Left ventricle myocardium inferior (tissue), 1 donor: ENCODE data around the gene CD274. TPM values are rescaled to one million over a fixed set of nuclear protein-coding genes. Genes with fewer than 3 reads are reported as not detected.

Experiments used
- DNase-seq: peaks from one replicate; pipeline ENCODE4 v3.0.0-alpha.2; 2020
- H3K27ac ChIP-seq: fragments of 200-600 bp; replicated peaks from 2 replicates; pipeline ENCODE4 v1.8.0; 2021
- H3K27me3 ChIP-seq: fragments of 200-600 bp; 2 replicates; pipeline ENCODE4 v1.8.0; 2021; ENCODE audit warnings: low read depth
- H3K36me3 ChIP-seq: fragments of 200-600 bp; 2 replicates; pipeline ENCODE4 v1.8.0; 2021
- H3K4me1 ChIP-seq: fragments of 200-600 bp; 2 replicates; pipeline ENCODE4 v1.8.0; 2021
- H3K4me3 ChIP-seq: fragments of 200-600 bp; 2 replicates; pipeline ENCODE4 v1.8.0; 2021; ENCODE audit warnings: mild to moderate bottlenecking, moderate library complexity
- H3K9me3 ChIP-seq: fragments of 200-600 bp; replicated peaks from 2 replicates; pipeline ENCODE4 v1.8.0; 2021
- CTCF ChIP-seq: fragments of 200-600 bp; IDR thresholded peaks from 2 replicates; pipeline ENCODE4 v1.8.0; 2021; ENCODE audit warnings: antibody characterized with exemption, mild to moderate bottlenecking, borderline replicate concordance
- intact Hi-C: fragments of 100-400 bp; cut with micrococcal nuclease; formaldehyde crosslinking; loops from one replicate; pipeline ENCODE4 v1.11.0; 2022
- total RNA-seq: library from RNA; stranded (reverse); fragmentation: NEBNext Ultra II Directional; extraction: Animal tissue kit (Norgen Biotek cat#: 25700); gene quantifications from one replicate; pipeline ENCODE4 v1.2.1, GENCODE V29; 2021
- donor health status: DM: no; HTN: yes; CAD: no; lungs with severe emphysema.

The CD274 gene
- total RNA-seq, 1 donor from 2014 or later = 14.7 TPM

- Histone ChIP-seq H3K4me3 (peak within 1 kb of the TSS; percentile 57), H3K27me3 (no peaks in the 10 kb centered on the region), H3K9me3 (no peaks in the 10 kb centered on the region), H3K4me1 (peaks cover 59% of the 10 kb centered on the region), H3K36me3 (no peaks in the 10 kb centered on the region), H3K27ac (peak within 1 kb of the TSS; percentile 83)
- TF ChIP-seq CTCF = no peak
- no peak for DNase-seq
- intact Hi-C loops = no loop called here
These were observed 60.1 kb downstream of the CD274 start, which contains the start of gene PDCD1LG2 for GRCh38 chr9:5510360-5510931. TSS of gene PDCD1LG2 (plus strand) at chr9:5510531. CDS start at chr9:5522547, 12,016 bp downstream.

GRCh38 chr9:5510989-5511388 is 60.6 kb downstream of the CD274 start:
- H3K9me3 ChIP-seq = no peaks in the 10 kb centered on the region
- peak overlapping the region; percentile 83 for H3K27ac ChIP-seq
- H3K36me3 ChIP-seq = no peaks in the 10 kb centered on the region
- H3K27me3 ChIP-seq = no peaks in the 10 kb centered on the region
- H3K4me3 ChIP-seq = peak overlapping the region; percentile 57
- peaks cover 60% of the 10 kb centered on the region for H3K4me1 ChIP-seq
- no peak for DNase-seq
- no peak for TF ChIP-seq CTCF
- intact Hi-C loops = no loop called here

DNA sequence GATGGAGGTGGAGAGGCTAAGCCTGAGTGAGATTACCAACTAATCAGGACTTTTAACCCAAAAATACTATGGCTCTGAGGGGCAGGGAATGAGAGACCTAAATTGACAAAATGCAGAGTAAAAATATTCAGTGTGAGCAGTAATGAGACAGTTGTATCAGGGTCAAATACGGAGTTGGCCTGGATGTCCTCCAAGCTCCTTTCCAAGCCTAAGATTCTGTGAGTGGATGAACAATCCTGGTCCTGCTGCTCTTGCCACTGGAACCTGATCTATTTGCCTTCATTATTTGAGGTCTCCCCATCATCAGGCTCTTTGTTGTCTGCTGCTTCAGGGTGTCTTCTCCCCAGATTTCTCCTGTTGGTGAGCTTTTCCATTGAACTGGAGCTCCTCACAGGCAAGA is 61.1 kb downstream of the CD274 start:
- peaks cover 64% of the 10 kb centered on the region for H3K4me1 ChIP-seq
- H3K27me3 ChIP-seq = no peaks in the 10 kb centered on the region
- H3K4me3 ChIP-seq = peak overlapping the region; percentile 57
- intact Hi-C loops = no loop called here
- DNase-seq = no peak
- no peak for TF ChIP-seq CTCF
- H3K9me3 ChIP-seq = no peaks in the 10 kb centered on the region
- no peaks in the 10 kb centered on the region for H3K36me3 ChIP-seq
- peak overlapping the region; percentile 83 for H3K27ac ChIP-seq

DNA sequence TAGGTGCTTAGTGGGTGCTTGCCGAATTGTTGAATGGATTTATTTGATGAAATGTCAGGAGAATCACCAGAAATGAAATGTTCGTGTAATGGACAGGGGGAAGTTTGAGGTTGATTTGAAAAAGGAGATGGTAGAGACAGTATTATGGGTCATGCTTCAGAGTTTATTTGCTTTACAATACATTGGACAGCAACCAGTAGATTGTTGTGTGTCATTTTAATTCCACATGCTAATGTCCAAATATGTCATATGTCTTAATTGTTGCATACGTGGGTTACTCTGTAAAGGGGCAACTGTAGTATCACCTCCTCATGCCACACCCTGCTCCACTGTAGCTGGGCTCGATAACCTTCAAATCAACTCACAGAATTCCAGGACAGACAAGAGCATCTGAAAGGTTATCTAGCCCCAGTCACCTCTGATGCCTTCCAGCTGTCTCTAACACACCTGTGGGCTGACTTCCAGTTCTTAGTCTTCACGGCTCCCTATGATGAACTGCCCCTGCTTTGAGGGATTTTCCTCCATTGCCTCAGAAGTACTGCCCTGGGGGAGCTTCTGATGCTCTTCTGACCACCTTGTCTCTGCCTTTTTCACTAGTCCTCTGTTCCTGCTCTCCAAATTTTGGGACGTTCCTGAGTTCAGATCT is 61.7 kb downstream of the CD274 start:
- Histone ChIP-seq H3K27ac (peak overlapping the region; percentile 83), H3K9me3 (no peaks in the 10 kb centered on the region), H3K4me3 (peak overlapping the region; percentile 57), H3K36me3 (no peaks in the 10 kb centered on the region), H3K4me1 (peaks cover 64% of the 10 kb centered on the region), H3K27me3 (no peaks in the 10 kb centered on the region)
- intact Hi-C loops = no loop called here
- DNase-seq = no peak
- TF ChIP-seq CTCF = no peak

DNA sequence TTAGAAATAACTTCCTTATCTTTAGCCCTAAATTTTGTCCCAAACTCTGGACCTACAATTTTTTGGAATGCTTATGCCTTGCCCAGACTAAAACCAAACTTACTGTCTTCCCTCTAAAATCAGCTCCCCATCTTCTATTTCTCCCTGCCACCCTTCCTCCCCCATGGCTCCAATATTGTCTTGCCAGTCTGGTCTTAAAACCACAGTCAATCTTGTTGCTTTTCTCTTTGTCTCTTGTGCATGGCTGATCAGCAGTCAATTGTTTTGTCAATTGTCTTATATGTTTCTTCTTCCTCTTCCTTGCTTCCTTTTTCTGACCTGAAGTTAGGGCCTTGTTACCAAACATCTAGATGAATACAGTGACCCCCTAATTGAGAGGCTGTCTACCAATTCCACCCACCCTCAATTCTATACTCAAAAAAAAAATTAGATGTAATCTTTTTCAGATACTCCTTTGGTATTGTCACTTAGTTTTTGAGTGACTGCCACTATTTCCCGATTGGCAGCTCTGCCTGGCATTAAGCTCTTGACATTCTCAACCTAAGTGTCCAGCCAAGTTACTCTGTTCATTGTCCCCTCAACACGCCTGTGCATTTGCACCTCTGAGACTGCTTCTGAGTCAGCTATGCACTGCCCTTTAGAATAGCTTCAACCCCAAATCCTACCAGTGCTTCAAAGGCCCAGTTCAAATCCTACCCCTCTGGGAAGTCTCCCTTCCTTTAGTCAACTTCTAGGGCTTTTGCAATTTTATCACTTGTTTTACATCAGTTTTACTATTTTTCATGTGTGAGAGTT is 62.5 kb downstream of the CD274 start:
- Histone ChIP-seq H3K9me3 (no peaks in the 10 kb centered on the region), H3K4me1 (peaks cover 72% of the 10 kb centered on the region), H3K4me3 (peak overlapping the region; percentile 57), H3K27me3 (no peaks in the 10 kb centered on the region), H3K27ac (peak overlapping the region; percentile 83), H3K36me3 (no peaks in the 10 kb centered on the region)
- TF ChIP-seq CTCF = no peak
- no peak for DNase-seq
- intact Hi-C loops = no loop called here
